Breast epithelium (tissue), 3 donors: Measurements from ENCODE around the gene WDHD1.

Source experiments
- POLR2AphosphoS5 ChIP-seq, 3 donors: sonication (generic); formaldehyde crosslinking; IDR thresholded peaks; one replicate each; pipeline ENCODE4 v1.6.1; 2017; ENCODE audit warnings: antibody characterized with exemption in 3 of 3
- TF ChIP-seq, protein P1 (sequence below), 3 donors: fragments of 450-650 bp; IDR thresholded peaks; one replicate each; pipeline ENCODE4 v1.5.1; 2016 to 2017; ENCODE audit warnings: antibody characterized with exemption in 3 of 3, mild to moderate bottlenecking in 3 of 3, moderate library complexity in 3 of 3

DNA sequence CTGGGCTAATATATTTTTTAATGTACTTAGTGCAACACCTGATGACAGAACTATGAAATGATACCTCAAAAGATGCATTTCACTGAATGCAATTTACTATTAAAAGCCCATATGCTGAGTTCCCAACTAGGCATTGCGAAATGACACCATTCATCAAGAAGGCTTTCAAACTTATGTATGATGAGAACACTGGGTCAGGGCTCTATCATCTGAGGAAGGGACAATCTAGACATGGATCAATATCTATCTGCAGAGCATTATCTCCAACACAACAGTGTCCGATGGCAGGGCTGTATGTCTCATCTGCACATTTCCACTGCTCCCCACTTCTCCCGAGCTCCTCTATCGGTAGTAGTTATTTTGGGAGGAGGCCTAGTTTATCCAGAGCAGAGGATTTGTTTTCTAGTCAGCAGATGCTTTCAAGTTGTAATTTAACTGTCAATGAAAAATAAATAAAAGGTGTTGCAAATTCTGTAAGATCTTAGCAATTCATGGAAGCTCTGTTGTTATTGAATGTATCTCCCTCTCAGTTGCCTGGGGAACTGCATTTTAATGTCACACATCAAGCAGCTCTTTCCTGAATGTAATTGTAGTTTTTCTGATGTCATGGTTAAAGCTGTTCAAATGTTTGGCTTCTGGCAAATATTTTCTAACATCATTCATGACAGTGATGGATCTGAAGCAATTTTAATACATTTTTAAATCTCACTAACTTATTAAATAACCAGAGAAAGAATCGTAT, 116.9 kb downstream of the WDHD1 start:
- TF ChIP-seq, protein P1, sequence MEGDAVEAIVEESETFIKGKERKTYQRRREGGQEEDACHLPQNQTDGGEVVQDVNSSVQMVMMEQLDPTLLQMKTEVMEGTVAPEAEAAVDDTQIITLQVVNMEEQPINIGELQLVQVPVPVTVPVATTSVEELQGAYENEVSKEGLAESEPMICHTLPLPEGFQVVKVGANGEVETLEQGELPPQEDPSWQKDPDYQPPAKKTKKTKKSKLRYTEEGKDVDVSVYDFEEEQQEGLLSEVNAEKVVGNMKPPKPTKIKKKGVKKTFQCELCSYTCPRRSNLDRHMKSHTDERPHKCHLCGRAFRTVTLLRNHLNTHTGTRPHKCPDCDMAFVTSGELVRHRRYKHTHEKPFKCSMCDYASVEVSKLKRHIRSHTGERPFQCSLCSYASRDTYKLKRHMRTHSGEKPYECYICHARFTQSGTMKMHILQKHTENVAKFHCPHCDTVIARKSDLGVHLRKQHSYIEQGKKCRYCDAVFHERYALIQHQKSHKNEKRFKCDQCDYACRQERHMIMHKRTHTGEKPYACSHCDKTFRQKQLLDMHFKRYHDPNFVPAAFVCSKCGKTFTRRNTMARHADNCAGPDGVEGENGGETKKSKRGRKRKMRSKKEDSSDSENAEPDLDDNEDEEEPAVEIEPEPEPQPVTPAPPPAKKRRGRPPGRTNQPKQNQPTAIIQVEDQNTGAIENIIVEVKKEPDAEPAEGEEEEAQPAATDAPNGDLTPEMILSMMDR (IDR thresholded peaks at IDR 0.05): no peak
- no peak for TF ChIP-seq POLR2AphosphoS5 (IDR thresholded peaks at IDR 0.05)
